Keratinocyte (primary cell): ENCODE data around the gene NAALADL2. TPM values are rescaled to one million over a fixed set of nuclear protein-coding genes. Genes with fewer than 3 reads are reported as not detected.

Experiments used
- DNase-seq: peaks from one replicate; pipeline ENCODE4 v3.0.0-alpha.2; 2011; ENCODE audit warnings: low read depth, missing footprints, low spot score
- FAIRE-seq: peaks from 2 replicates; lab custom pipeline; 2011; peaks lifted over from hg19 to GRCh38; lab: Jason Lieb, UNC
- H2AFZ ChIP-seq: 2 replicates; pipeline ENCODE4 v1.6.0; 2012; ENCODE audit warnings: low read length, control low read depth, inconsistent platforms; ENCODE audit not compliant: control insufficient read depth
- H3K27ac ChIP-seq: 2 replicates; pipeline ENCODE4 v1.5.1; 2011; ENCODE audit warnings: low read length; ENCODE audit not compliant: control insufficient read depth, insufficient read depth
- H3K27me3 ChIP-seq: 3 replicates; pipeline ENCODE4 v1.6.0; 2011; ENCODE audit warnings: low read length; ENCODE audit not compliant: control insufficient read depth, insufficient read depth; ENCODE audit errors: extremely low read depth
- H3K36me3 ChIP-seq, 2 experiments: 2 replicates in 1 of 2; 3 replicates in 1 of 2; pipeline ENCODE4 v1.5.1; 2011; ENCODE audit warnings: low read length in 2 of 2, mild to moderate bottlenecking in 1 of 2; ENCODE audit not compliant: control insufficient read depth in 2 of 2, insufficient read depth in 2 of 2; ENCODE audit errors: extremely low read depth in 1 of 2
- H3K4me1 ChIP-seq: 3 replicates; pipeline ENCODE4 v1.5.1; 2011; ENCODE audit warnings: low read length; ENCODE audit not compliant: control insufficient read depth, insufficient read depth; ENCODE audit errors: extremely low read depth
- H3K4me2 ChIP-seq: 3 replicates; pipeline ENCODE4 v1.6.0; 2011; ENCODE audit warnings: low read depth, low read length; ENCODE audit not compliant: control insufficient read depth, insufficient read depth; ENCODE audit errors: extremely low read depth
- H3K4me3 ChIP-seq, 3 experiments: fragments of 200-600 bp in 1 of 3; sonication (generic) in 1 of 3; 2 replicates in 2 of 3; 3 replicates in 1 of 3; pipeline ENCODE4 v1.5.1; 2011 to 2016; ENCODE audit warnings: low read length in 3 of 3, mild to moderate bottlenecking in 3 of 3, control low read depth in 2 of 3, inconsistent platforms in 1 of 3, low read depth in 1 of 3, mixed read lengths in 1 of 3, mixed run types in 1 of 3, moderate library complexity in 1 of 3; ENCODE audit not compliant: control insufficient read depth in 2 of 3, insufficient read depth in 2 of 3; ENCODE audit errors: extremely low read depth in 1 of 3
- H3K79me2 ChIP-seq: 2 replicates; pipeline ENCODE4 v1.6.0; 2012; ENCODE audit warnings: low read length; ENCODE audit not compliant: control insufficient read depth, insufficient read depth
- H3K9ac ChIP-seq: 3 replicates; pipeline ENCODE4 v1.6.0; 2011; ENCODE audit warnings: low read length; ENCODE audit not compliant: control insufficient read depth, insufficient read depth; ENCODE audit errors: extremely low read depth
- H3K9me1 ChIP-seq: 3 replicates; pipeline ENCODE4 v1.6.0; 2011; ENCODE audit warnings: low read length; ENCODE audit not compliant: control insufficient read depth, insufficient read depth; ENCODE audit errors: extremely low read depth
- H3K9me3 ChIP-seq: 2 replicates; pipeline ENCODE4 v1.5.1; 2012; ENCODE audit warnings: low read depth, low read length; ENCODE audit not compliant: control insufficient read depth
- H4K20me1 ChIP-seq: 3 replicates; pipeline ENCODE4 v1.6.0; 2011; ENCODE audit warnings: low read length; ENCODE audit not compliant: control insufficient read depth, insufficient read depth; ENCODE audit errors: extremely low read depth
- EZH2 ChIP-seq: IDR thresholded peaks from one replicate; pipeline ENCODE4 v1.6.1; 2012; ENCODE audit warnings: inconsistent platforms, mild to moderate bottlenecking, low read length, moderate library complexity
- dilution Hi-C: fragments of 300-500 bp; cut with MboI; formaldehyde crosslinking; loops from one replicate; pipeline ENCODE4 v1.7.0; 2020; ENCODE audit warnings: low sequenced_read_pairs; ENCODE audit not compliant: extremely low pct_ligation_motif_present
- polyA plus RNA-seq, 5 experiments: library from polyadenylated mRNA; depleted of rRNA in 3 of 5; stranded (reverse) in 3 of 5; stranded (forward) in 1 of 5; unstranded in 1 of 5; fragments of >200 nt; gene quantifications; 1 replicate in 1 of 5; 2 replicates in 3 of 5; 3 replicates in 1 of 5; pipeline versions ENCODE4 v1.2.1 to v1.2.3, GENCODE V29; 2011 to 2012; ENCODE audit warnings: missing spikeins in 2 of 5, low read depth in 1 of 5, low replicate concordance in 1 of 5
- TF ChIP-seq, protein P1 (sequence below), 3 experiments: IDR thresholded peaks in 1 of 3; conservative IDR thresholded peaks in 1 of 3; optimal IDR thresholded peaks in 1 of 3; 2 replicates in 2 of 3; 3 replicates in 1 of 3; pipeline versions ENCODE3 to v1.5.1; 2011; ENCODE audit warnings: low read length in 3 of 3, mild to moderate bottlenecking in 3 of 3, moderate library complexity in 2 of 3, control low read depth in 1 of 3, inconsistent platforms in 1 of 3; ENCODE audit not compliant: insufficient read depth in 2 of 3; ENCODE audit errors: extremely low read depth in 1 of 3

NAALADL2 gene
- polyA plus RNA-seq, 1 donor (not counting 4 experiments of a cell fraction or from before 2014, with no cell fraction given), result 0.75 TPM

DNA sequence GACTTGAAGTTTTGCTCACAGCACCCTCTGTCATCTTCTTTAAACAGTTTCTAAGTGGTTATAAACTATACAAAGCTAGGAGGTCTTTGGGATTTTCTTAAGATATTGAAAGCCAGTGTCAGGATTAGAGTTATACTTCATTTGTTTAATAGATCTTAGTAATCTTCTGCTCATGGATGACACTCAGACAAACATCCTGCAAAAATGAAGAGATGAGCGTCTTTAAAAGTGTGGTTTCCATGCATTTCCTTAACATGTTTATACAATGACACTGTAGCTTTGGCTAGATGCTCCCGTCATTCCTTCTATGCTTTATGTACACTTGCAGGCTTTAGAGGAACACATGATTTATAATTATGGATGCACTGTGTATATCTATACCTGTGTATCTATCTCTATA lies 182.2 kb downstream of the NAALADL2 start:
- no peaks in the 10 kb centered on the region for H3K9me1 ChIP-seq
- no peak for TF ChIP-seq EZH2
- TF ChIP-seq, protein P1, sequence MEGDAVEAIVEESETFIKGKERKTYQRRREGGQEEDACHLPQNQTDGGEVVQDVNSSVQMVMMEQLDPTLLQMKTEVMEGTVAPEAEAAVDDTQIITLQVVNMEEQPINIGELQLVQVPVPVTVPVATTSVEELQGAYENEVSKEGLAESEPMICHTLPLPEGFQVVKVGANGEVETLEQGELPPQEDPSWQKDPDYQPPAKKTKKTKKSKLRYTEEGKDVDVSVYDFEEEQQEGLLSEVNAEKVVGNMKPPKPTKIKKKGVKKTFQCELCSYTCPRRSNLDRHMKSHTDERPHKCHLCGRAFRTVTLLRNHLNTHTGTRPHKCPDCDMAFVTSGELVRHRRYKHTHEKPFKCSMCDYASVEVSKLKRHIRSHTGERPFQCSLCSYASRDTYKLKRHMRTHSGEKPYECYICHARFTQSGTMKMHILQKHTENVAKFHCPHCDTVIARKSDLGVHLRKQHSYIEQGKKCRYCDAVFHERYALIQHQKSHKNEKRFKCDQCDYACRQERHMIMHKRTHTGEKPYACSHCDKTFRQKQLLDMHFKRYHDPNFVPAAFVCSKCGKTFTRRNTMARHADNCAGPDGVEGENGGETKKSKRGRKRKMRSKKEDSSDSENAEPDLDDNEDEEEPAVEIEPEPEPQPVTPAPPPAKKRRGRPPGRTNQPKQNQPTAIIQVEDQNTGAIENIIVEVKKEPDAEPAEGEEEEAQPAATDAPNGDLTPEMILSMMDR (optimal IDR thresholded peaks at IDR 0.05 in 1 of 3, IDR thresholded peaks at IDR 0.05 in 1 of 3, conservative IDR thresholded peaks at IDR 0.05 in 1 of 3; ENCODE audit: extremely low read depth in 1 of 3, insufficient read depth in 2 of 3, low read length in 3 of 3), result no peak
- no peak for FAIRE-seq
- H3K79me2 ChIP-seq, result no peaks in the 10 kb centered on the region
- no peaks in the 10 kb centered on the region for H3K4me1 ChIP-seq
- dilution Hi-C loops, result no loop called here
- H2AFZ ChIP-seq, result no peak overlapping the region
- H3K36me3 ChIP-seq, result no peaks in the 10 kb centered on the region
- H3K9me3 ChIP-seq, result no peaks in the 10 kb centered on the region
- H3K4me2 ChIP-seq, result no peak overlapping the region
- no peak overlapping the region for H3K9ac ChIP-seq
- no peak for DNase-seq
- no peaks in the 10 kb centered on the region for H3K27me3 ChIP-seq
- no peak overlapping the region for H3K27ac ChIP-seq
- H4K20me1 ChIP-seq, result no peaks in the 10 kb centered on the region
- H3K4me3 ChIP-seq, result no peak overlapping the region

GRCh38 chr3:175046601-175047000 lies 187.5 kb downstream of the NAALADL2 start:
- no peak for DNase-seq
- Histone ChIP-seq H2AFZ (no peak overlapping the region), H3K9ac (no peak overlapping the region), H3K4me3 (no peak overlapping the region), H3K4me1 (no peaks in the 10 kb centered on the region), H3K27ac (no peak overlapping the region), H3K9me3 (peaks cover under 1% of the 10 kb centered on the region), H3K36me3 (no peaks in the 10 kb centered on the region), H4K20me1 (no peaks in the 10 kb centered on the region), H3K79me2 (no peaks in the 10 kb centered on the region), H3K9me1 (no peaks in the 10 kb centered on the region), H3K4me2 (no peak overlapping the region), H3K27me3 (no peaks in the 10 kb centered on the region)
- dilution Hi-C loops, result no loop called here
- TF ChIP-seq, protein P1 (optimal IDR thresholded peaks at IDR 0.05 in 1 of 3, IDR thresholded peaks at IDR 0.05 in 1 of 3, conservative IDR thresholded peaks at IDR 0.05 in 1 of 3; ENCODE audit: extremely low read depth in 1 of 3, insufficient read depth in 2 of 3, low read length in 3 of 3), result no peak
- TF ChIP-seq EZH2, result no peak
- no peak for FAIRE-seq
